Right atrium auricular region (tissue), 2 donors: ENCODE data around the gene NFS1. TPM values are rescaled to one million over a fixed set of nuclear protein-coding genes. Genes with fewer than 3 reads are reported as not detected.
"Not testable (repeated sequence)": the region's sequence is repeated elsewhere in the genome, so short reads cannot be mapped to it uniquely, and the experiment has no call there.

Experiments
- DNase-seq: peaks from one replicate; pipeline ENCODE4 v3.0.0-alpha.2; 2019; ENCODE audit warnings: low spot score
- H3K27ac ChIP-seq, 2 donors: fragments of 200-600 bp; sonication (generic); 1 replicate in 1 of 2; 2 replicates in 1 of 2; pipeline ENCODE4 v1.5.1; 2016 to 2019
- H3K27me3 ChIP-seq, 2 donors: fragments of 200-600 bp; sonication (generic); one replicate each; pipeline versions ENCODE4 v1.5.1 to v1.6.0; 2017 to 2019
- H3K36me3 ChIP-seq: fragments of 200-600 bp; sonication (generic); one replicate; pipeline ENCODE4 v1.5.1; 2016
- H3K4me1 ChIP-seq, 2 donors: fragments of 200-600 bp; sonication (generic); one replicate each; pipeline versions ENCODE4 v1.5.1 to v1.6.0; 2017 to 2019
- H3K4me3 ChIP-seq, 2 donors: fragments of 200-600 bp; sonication (generic); 1 replicate in 1 of 2; 2 replicates in 1 of 2; pipeline ENCODE4 v1.5.1; 2017 to 2019; ENCODE audit warnings: mild to moderate bottlenecking in 1 of 2, moderate library complexity in 1 of 2
- H3K9me3 ChIP-seq, 2 donors: fragments of 200-600 bp; sonication (generic); one replicate each; pipeline ENCODE4 v1.5.1; 2019
- total RNA-seq, 2 donors: library from RNA; depleted of rRNA; stranded (reverse); fragments of >200 nt; gene quantifications; one replicate each; pipeline ENCODE4 v1.1.0, GENCODE V29; 2016
- TF ChIP-seq, protein P1 (sequence below), 2 donors: fragments of 200-600 bp; sonication (generic); IDR thresholded peaks; one replicate each; pipeline ENCODE4 v1.5.1; 2019; ENCODE audit warnings: antibody characterized with exemption in 2 of 2

The NFS1 gene
- total RNA-seq, 2 donors from 2014 or later, result 24.6 to 38.7 TPM

DNA sequence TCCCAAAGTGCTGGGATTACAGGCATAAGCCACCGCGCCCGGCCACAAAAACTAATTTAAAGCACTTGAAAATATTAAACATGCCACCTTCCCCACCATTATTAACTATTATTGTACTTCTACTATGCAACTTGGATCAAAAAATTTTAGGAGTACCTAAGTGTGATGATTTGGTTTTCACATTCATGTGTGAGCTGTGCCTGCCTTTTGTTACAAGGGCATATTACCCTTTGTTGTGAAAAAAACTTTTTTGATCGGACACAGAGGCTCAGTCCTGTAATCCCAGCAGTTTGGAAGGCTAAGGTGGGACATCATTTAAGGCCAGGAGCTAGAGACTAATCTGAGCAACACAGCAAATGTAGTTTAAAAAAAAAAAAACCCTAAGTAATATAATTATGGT lies 17.2 kb upstream of the NFS1 start:
- no peaks in the 10 kb centered on the region for H3K27me3 ChIP-seq
- no peak overlapping the region for H3K27ac ChIP-seq
- peaks cover 100% of the 10 kb centered on the region for H3K36me3 ChIP-seq
- H3K4me1 ChIP-seq, result peaks cover 0 to 12% of the 10 kb centered on the region in 2 donors
- DNase-seq, result no peak
- H3K9me3 ChIP-seq, result no peaks in the 10 kb centered on the region
- TF ChIP-seq, protein P1, sequence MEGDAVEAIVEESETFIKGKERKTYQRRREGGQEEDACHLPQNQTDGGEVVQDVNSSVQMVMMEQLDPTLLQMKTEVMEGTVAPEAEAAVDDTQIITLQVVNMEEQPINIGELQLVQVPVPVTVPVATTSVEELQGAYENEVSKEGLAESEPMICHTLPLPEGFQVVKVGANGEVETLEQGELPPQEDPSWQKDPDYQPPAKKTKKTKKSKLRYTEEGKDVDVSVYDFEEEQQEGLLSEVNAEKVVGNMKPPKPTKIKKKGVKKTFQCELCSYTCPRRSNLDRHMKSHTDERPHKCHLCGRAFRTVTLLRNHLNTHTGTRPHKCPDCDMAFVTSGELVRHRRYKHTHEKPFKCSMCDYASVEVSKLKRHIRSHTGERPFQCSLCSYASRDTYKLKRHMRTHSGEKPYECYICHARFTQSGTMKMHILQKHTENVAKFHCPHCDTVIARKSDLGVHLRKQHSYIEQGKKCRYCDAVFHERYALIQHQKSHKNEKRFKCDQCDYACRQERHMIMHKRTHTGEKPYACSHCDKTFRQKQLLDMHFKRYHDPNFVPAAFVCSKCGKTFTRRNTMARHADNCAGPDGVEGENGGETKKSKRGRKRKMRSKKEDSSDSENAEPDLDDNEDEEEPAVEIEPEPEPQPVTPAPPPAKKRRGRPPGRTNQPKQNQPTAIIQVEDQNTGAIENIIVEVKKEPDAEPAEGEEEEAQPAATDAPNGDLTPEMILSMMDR (IDR thresholded peaks at IDR 0.05), result no peak
- H3K4me3 ChIP-seq, result no peak overlapping the region

DNA sequence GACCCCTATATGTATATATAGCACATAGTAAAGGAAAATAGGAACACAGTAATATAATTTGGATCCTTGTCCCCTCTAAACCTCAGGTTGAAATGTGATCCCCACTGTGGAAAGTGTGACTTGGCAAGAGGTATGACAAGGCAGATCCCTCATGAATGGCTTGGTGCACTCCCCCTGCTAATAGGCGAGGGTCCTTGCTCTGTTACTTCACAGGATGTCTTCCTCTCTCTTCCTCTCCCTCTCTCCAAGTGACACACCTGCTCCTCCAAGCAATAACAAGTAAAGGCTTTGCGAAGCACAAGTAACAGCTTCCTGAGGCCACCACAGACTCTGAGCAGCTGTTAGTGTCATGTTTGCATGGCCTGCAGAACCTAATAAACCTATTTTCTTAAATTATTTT lies 16.5 kb upstream of the NFS1 start:
- Histone ChIP-seq H3K36me3 (peaks cover 100% of the 10 kb centered on the region), H3K4me3 (no peak overlapping the region), H3K27ac (no peak overlapping the region), H3K9me3 (no peaks in the 10 kb centered on the region), H3K4me1 (peaks cover 0 to 17% of the 10 kb centered on the region in 2 donors), H3K27me3 (no peaks in the 10 kb centered on the region)
- TF ChIP-seq, protein P1 (IDR thresholded peaks at IDR 0.05), result no peak
- no peak for DNase-seq

DNA sequence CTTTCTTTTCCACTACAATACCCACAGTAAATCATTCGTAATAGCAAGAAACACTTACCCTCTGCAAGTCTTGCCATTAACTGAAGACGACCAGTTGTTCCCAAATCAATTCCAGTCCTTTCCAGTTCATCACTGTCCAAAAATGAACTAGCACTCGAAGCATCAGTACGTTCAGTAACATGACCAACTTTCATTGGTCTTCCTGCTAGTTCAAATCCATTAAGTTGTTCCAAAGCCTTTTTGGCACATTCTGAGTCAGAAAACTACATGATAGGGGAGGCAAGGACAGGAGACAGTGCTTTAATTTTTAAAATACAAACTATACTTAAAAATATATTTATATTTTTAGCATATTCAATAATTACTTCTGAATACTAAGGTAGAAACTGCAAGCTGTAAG lies 15.0 kb upstream of the NFS1 start:
- DNase-seq, result no peak
- Histone ChIP-seq H3K27me3 (no peaks in the 10 kb centered on the region), H3K27ac (no peak overlapping the region), H3K4me1 (peaks cover 0 to 24% of the 10 kb centered on the region in 2 donors), H3K4me3 (no peak overlapping the region), H3K36me3 (peaks cover 100% of the 10 kb centered on the region), H3K9me3 (no peaks in the 10 kb centered on the region)
- TF ChIP-seq, protein P1 (IDR thresholded peaks at IDR 0.05), result no peak

DNA sequence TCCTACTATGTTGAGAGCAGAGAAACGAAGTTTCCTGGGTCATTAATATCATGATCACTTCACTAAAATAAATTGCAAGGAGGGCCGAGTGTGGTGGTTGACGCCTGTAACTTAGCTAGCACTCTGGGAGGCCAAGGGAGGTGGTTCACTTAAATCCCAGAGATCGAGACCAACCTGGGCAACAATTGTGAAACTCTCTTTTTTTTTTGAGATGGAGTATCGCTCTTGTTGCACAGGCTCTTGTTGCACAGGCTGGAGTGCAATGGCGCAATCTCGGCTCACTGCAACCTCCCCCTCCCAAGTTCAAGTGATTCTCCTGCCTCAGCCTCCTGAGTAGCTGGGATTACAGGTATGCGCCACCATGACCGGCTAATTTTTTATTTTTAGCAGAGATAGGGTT lies 14.0 kb upstream of the NFS1 start:
- H3K27me3 ChIP-seq, H3K9me3 ChIP-seq, H3K4me3 ChIP-seq, H3K27ac ChIP-seq, DNase-seq: not testable (repeated sequence)
- H3K36me3 ChIP-seq, result peaks cover 100% of the 10 kb centered on the region
- H3K4me1 ChIP-seq, result peaks cover 0 to 30% of the 10 kb centered on the region in 2 donors

DNA sequence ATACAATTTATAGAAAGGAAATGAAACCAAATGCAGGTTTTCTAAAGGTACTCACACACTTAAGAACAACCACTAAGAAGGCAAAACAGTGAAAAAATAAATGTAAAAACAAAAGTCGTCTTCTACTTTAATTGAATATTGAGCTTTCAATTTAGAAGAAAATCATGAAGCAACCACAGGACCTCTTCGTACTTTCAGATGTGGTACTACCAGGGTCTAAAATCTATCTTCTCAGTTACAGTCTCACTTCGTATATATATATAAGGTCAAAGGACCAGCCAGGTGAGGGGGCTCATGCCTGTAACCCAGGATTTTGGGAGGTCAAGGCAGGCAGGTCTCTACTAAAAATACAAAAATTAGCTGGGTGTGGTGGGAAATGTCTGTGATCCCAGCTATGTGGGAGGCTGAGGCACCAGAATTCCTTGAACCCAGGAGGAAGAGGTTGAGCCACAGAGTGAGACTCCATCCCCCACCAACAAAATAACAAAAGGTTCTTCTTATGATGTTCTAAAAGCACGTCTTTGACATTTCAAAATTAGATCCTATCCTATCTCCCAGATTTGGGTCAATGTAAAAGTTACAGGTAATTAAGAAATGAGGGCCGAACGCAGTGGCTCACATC lies 12.5 kb upstream of the NFS1 start:
- Histone ChIP-seq H3K4me1 (peaks cover 0 to 30% of the 10 kb centered on the region in 2 donors), H3K36me3 (peaks cover 97% of the 10 kb centered on the region), H3K4me3 (no peak overlapping the region), H3K27ac (no peak overlapping the region), H3K27me3 (no peaks in the 10 kb centered on the region), H3K9me3 (no peaks in the 10 kb centered on the region)
- TF ChIP-seq, protein P1 (IDR thresholded peaks at IDR 0.05), result no peak
- DNase-seq, result no peak

DNA sequence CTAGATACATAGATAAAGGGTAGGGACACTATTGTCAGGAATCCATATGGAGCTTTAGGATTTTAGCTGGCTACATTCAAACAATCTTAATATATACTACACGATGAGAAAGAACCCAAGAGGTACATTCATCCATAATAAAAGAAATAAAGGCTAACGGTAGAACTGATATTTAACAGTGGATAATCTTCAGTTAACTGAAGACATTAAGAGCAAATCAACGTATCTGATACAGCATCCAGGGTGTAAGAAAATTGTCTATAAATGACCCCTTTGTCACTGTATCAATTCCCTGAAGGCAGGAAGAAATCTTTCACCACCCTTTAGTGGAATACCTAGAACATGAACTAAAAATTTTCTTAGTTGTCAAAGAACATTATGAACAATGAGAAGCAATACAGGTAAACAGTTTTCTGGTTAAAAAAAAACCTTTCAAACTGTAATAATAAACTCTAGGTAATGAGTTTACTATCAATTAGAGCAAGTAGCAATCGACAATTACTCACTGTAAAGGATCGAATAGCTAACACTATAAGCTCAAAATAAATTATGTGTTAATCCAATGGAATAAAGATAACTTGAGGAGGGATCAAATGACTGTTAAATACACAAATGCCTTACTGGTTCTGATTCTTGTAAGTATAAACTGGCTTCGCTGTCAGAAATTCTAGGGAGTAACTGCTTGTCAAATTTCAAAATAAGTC lies 11.9 kb upstream of the NFS1 start:
- Histone ChIP-seq H3K27me3 (no peaks in the 10 kb centered on the region), H3K36me3 (peaks cover 97% of the 10 kb centered on the region), H3K4me1 (peaks cover 0 to 30% of the 10 kb centered on the region in 2 donors), H3K27ac (no peak overlapping the region), H3K4me3 (no peak overlapping the region), H3K9me3 (no peaks in the 10 kb centered on the region)
- no peak for DNase-seq
- TF ChIP-seq, protein P1 (IDR thresholded peaks at IDR 0.05), result no peak
